Astrocyte (in vitro differentiated cells and primary cell): Measurements from ENCODE around the gene ENTR1. TPM values are rescaled to one million over a fixed set of nuclear protein-coding genes. Genes with fewer than 3 reads are reported as not detected.

Experiments used
- DNase-seq: peaks from one replicate; pipeline ENCODE4 v3.0.0-alpha.2; 2010; ENCODE audit warnings: low read depth
- FAIRE-seq: peaks from 2 replicates; lab custom pipeline; 2011; peaks lifted over from hg19 to GRCh38; lab: Jason Lieb, UNC
- H2AFZ ChIP-seq: 2 replicates; pipeline ENCODE4 v1.6.0; 2012; ENCODE audit warnings: low read depth, low read length, inconsistent platforms
- H3K27ac ChIP-seq: 2 replicates; pipeline ENCODE4 v1.5.1; 2011; ENCODE audit warnings: low read depth, low read length, inconsistent platforms
- H3K27me3 ChIP-seq: 2 replicates; pipeline ENCODE4 v1.6.0; 2011; ENCODE audit warnings: low read length, inconsistent platforms; ENCODE audit not compliant: insufficient read depth
- H3K36me3 ChIP-seq: 2 replicates; pipeline ENCODE4 v1.5.1; 2011; ENCODE audit warnings: low read length, inconsistent platforms; ENCODE audit not compliant: insufficient read depth
- H3K4me1 ChIP-seq: 2 replicates; pipeline ENCODE4 v1.5.1; 2011; ENCODE audit warnings: low read length, inconsistent platforms; ENCODE audit not compliant: insufficient read depth
- H3K4me2 ChIP-seq: 2 replicates; pipeline ENCODE4 v1.6.0; 2012; ENCODE audit warnings: low read length, inconsistent platforms
- H3K4me3 ChIP-seq: 2 replicates; pipeline ENCODE4 v1.5.1; 2011; ENCODE audit warnings: low read depth, mild to moderate bottlenecking, low read length, inconsistent platforms; ENCODE audit not compliant: insufficient read depth
- H3K79me2 ChIP-seq: 2 replicates; pipeline ENCODE4 v1.6.0; 2012; ENCODE audit warnings: mild to moderate bottlenecking, low read length, inconsistent platforms; ENCODE audit not compliant: insufficient read depth
- H3K9ac ChIP-seq: 2 replicates; pipeline ENCODE4 v1.6.0; 2012; ENCODE audit warnings: mild to moderate bottlenecking, low read length, inconsistent platforms
- H3K9me3 ChIP-seq: 2 replicates; pipeline ENCODE4 v1.5.1; 2012; ENCODE audit warnings: low read depth, mild to moderate bottlenecking, low read length, inconsistent platforms; ENCODE audit not compliant: insufficient read depth
- H4K20me1 ChIP-seq: 2 replicates; pipeline ENCODE4 v1.6.0; 2012; ENCODE audit warnings: low read length, inconsistent platforms; ENCODE audit not compliant: insufficient read depth
- H3K27ac Mint-ChIP-seq: one replicate; pipeline ENCODE4 v1.8.0; 2021; ENCODE audit warnings: mild to moderate bottlenecking, mixed read lengths; ENCODE audit not compliant: unreplicated experiment
- H3K27me3 Mint-ChIP-seq: one replicate; pipeline ENCODE4 v1.8.0; 2021; ENCODE audit warnings: low read depth, mixed read lengths; ENCODE audit not compliant: unreplicated experiment
- H3K36me3 Mint-ChIP-seq: one replicate; pipeline ENCODE4 v1.8.0; 2021; ENCODE audit warnings: low read depth, mixed read lengths; ENCODE audit not compliant: unreplicated experiment
- H3K4me1 Mint-ChIP-seq: one replicate; pipeline ENCODE4 v1.8.0; 2021; ENCODE audit warnings: low read depth, mixed read lengths; ENCODE audit not compliant: unreplicated experiment
- H3K4me3 Mint-ChIP-seq: one replicate; pipeline ENCODE4 v1.8.0; 2021; ENCODE audit warnings: mild to moderate bottlenecking, moderate library complexity, mixed read lengths; ENCODE audit not compliant: unreplicated experiment
- H3K9me3 Mint-ChIP-seq: one replicate; pipeline ENCODE4 v1.8.0; 2021; ENCODE audit warnings: mild to moderate bottlenecking, mixed read lengths; ENCODE audit not compliant: unreplicated experiment
- CTCF ChIP-seq: IDR thresholded peaks from 2 replicates; pipeline ENCODE4 v1.5.1; 2011; ENCODE audit warnings: low read depth, mild to moderate bottlenecking, inconsistent platforms, low read length, moderate library complexity; ENCODE audit not compliant: insufficient read depth
- EZH2 ChIP-seq: IDR thresholded peaks from 2 replicates; pipeline ENCODE4 v1.6.1; 2012; ENCODE audit warnings: mild to moderate bottlenecking, low read length, inconsistent platforms; ENCODE audit not compliant: insufficient read depth
- total RNA-seq: library from RNA; stranded (reverse); gene quantifications from 2 replicates; pipeline ENCODE4 v1.2.1, GENCODE V29; 2021

The ENTR1 gene
- total RNA-seq, 1 donor from 2014 or later: 71.7 TPM

- peaks cover 9% of the 10 kb centered on the region for H3K4me1 Mint-ChIP-seq
- FAIRE-seq: no peak
Measured at GRCh38 chr9:136396219-136396515, 14.2 kb downstream of the ENTR1 start.

GRCh38 chr9:136395345-136396218 is 14.8 kb downstream of the ENTR1 start:
- H3K36me3 Mint-ChIP-seq: peaks cover 17% of the 10 kb centered on the region
- no peaks in the 10 kb centered on the region for H3K9me3 ChIP-seq
- FAIRE-seq (no peak), DNase-seq (no peak)
- H4K20me1 ChIP-seq: peaks cover 47% of the 10 kb centered on the region
- TF ChIP-seq CTCF: no peak
- no peak for TF ChIP-seq EZH2
- no peak overlapping the region for H3K4me3 ChIP-seq
- H3K79me2 ChIP-seq: peaks cover 40% of the 10 kb centered on the region
- H3K27ac Mint-ChIP-seq: no peak overlapping the region
- no peak overlapping the region for H3K27ac ChIP-seq
- peaks cover 9% of the 10 kb centered on the region for H3K4me1 Mint-ChIP-seq
- no peak overlapping the region for H3K9ac ChIP-seq
- no peak overlapping the region for H3K4me3 Mint-ChIP-seq
- peaks cover 25% of the 10 kb centered on the region for H3K36me3 ChIP-seq
- no peak overlapping the region for H2AFZ ChIP-seq
- H3K27me3 Mint-ChIP-seq: no peaks in the 10 kb centered on the region
- H3K9me3 Mint-ChIP-seq: no peaks in the 10 kb centered on the region
- H3K4me2 ChIP-seq: no peak overlapping the region
- H3K4me1 ChIP-seq: peaks cover 13% of the 10 kb centered on the region
- no peaks in the 10 kb centered on the region for H3K27me3 ChIP-seq

More at GRCh38 chr9:136396219-136396515, 14.2 kb downstream of the ENTR1 start:
- H3K4me3 ChIP-seq: no peak overlapping the region
- Mint-ChIP-seq H3K27me3 (no peaks in the 10 kb centered on the region), H3K36me3 (peaks cover 17% of the 10 kb centered on the region), H3K27ac (no peak overlapping the region), H3K9me3 (no peaks in the 10 kb centered on the region), H3K4me3 (no peak overlapping the region)
- H3K4me1 ChIP-seq: peaks cover 15% of the 10 kb centered on the region
- no peaks in the 10 kb centered on the region for H3K27me3 ChIP-seq
- H3K9ac ChIP-seq: no peak overlapping the region
- peaks cover 47% of the 10 kb centered on the region for H4K20me1 ChIP-seq
- no peaks in the 10 kb centered on the region for H3K9me3 ChIP-seq
- TF ChIP-seq EZH2: no peak
- no peak for TF ChIP-seq CTCF
- H3K79me2 ChIP-seq: peaks cover 40% of the 10 kb centered on the region
- no peak overlapping the region for H2AFZ ChIP-seq
- no peak for DNase-seq
- H3K36me3 ChIP-seq: peaks cover 25% of the 10 kb centered on the region
- no peak overlapping the region for H3K27ac ChIP-seq
- H3K4me2 ChIP-seq: no peak overlapping the region

- H3K36me3 Mint-ChIP-seq: peaks cover 17% of the 10 kb centered on the region
- no peaks in the 10 kb centered on the region for H3K9me3 ChIP-seq
- no peak overlapping the region for H3K27ac ChIP-seq
- no peak overlapping the region for H3K4me3 Mint-ChIP-seq
- H3K27ac Mint-ChIP-seq: no peak overlapping the region
- no peak overlapping the region for H3K9ac ChIP-seq
- peaks cover 8% of the 10 kb centered on the region for H3K4me1 ChIP-seq
- no peak overlapping the region for H2AFZ ChIP-seq
- peaks cover 9% of the 10 kb centered on the region for H3K4me1 Mint-ChIP-seq
- H3K27me3 ChIP-seq: no peaks in the 10 kb centered on the region
- peaks cover 48% of the 10 kb centered on the region for H4K20me1 ChIP-seq
- H3K4me2 ChIP-seq: no peak overlapping the region
- H3K27me3 Mint-ChIP-seq: no peaks in the 10 kb centered on the region
- DNase-seq (no peak), FAIRE-seq (no peak)
- no peaks in the 10 kb centered on the region for H3K9me3 Mint-ChIP-seq
- TF ChIP-seq CTCF: no peak
- H3K79me2 ChIP-seq: peaks cover 40% of the 10 kb centered on the region
- H3K36me3 ChIP-seq: peaks cover 26% of the 10 kb centered on the region
- no peak overlapping the region for H3K4me3 ChIP-seq
Measured at GRCh38 chr9:136395020-136395340, 15.4 kb downstream of the ENTR1 start.
